T-cell (primary cell): ENCODE data around the gene FBXO36. TPM values are rescaled to one million over a fixed set of nuclear protein-coding genes. Genes with fewer than 3 reads are reported as not detected.
A peak's percentile ranks its signal among the peaks of the same experiment; 100 is the strongest.
"Not testable (repeated sequence)": the region's sequence is repeated elsewhere in the genome, so short reads cannot be mapped to it uniquely, and the experiment has no call there.

Experiments used
- ATAC-seq, 4 experiments: fragments of 200-7000 bp in 3 of 4; fragments of 150-1000 bp in 1 of 4; cut with Tn5 transposase; replicated peaks in 1 of 4; 1 replicate in 3 of 4; 2 replicates in 1 of 4; pipeline ENCODE4 v1.10.0; 2021; ENCODE audit warnings: moderate library complexity in 3 of 4, mild to moderate bottlenecking in 2 of 4, moderate number of reproducible peaks in 1 of 4
- CTCF ChIA-PET, 2 donors: fragments of 300-600 bp; sonication (Branson Sonifier 250); formaldehyde crosslinking; loops; one replicate each; lab custom pipeline; 2022; ENCODE audit warnings: antibody characterized with exemption in 2 of 2; lab: Charles Lee
- POLR2A ChIA-PET, 2 donors: fragments of 300-600 bp; sonication (Branson Sonifier 250); formaldehyde crosslinking; loops; one replicate each; lab custom pipeline; 2022; ENCODE audit warnings: antibody characterized with exemption in 2 of 2; lab: Charles Lee
- DNase-seq, 35 experiments: peaks; one replicate each; pipeline versions ENCODE4 v3.0.0 to v3.0.0-alpha.2; 2013 to 2023
- H3K27ac ChIP-seq: one replicate; pipeline ENCODE4 v1.5.1; 2013; ENCODE audit warnings: low read length
- H3K27me3 ChIP-seq, 2 experiments: replicated peaks in 1 of 2; 1 replicate in 1 of 2; 2 replicates in 1 of 2; pipeline versions ENCODE4 v1.6.1 to v1.7.0; 2013; ENCODE audit warnings: low read length in 1 of 2, mixed read lengths in 1 of 2; ENCODE audit not compliant: control insufficient read depth in 2 of 2, insufficient read depth in 2 of 2; ENCODE audit errors: extremely low read depth in 1 of 2
- H3K36me3 ChIP-seq, 2 donors: 1 replicate in 1 of 2; 2 replicates in 1 of 2; pipeline versions ENCODE4 v1.6.1 to v1.7.0; 2013; ENCODE audit warnings: low read length in 1 of 2; ENCODE audit not compliant: control insufficient read depth in 2 of 2, insufficient read depth in 1 of 2; ENCODE audit errors: extremely low read depth in 1 of 2
- H3K4me1 ChIP-seq, 2 experiments: 1 replicate in 1 of 2; 2 replicates in 1 of 2; pipeline versions ENCODE4 v1.6.1 to v1.7.0; 2013; ENCODE audit warnings: low read length in 2 of 2, mixed read lengths in 1 of 2; ENCODE audit not compliant: insufficient read depth in 2 of 2, control insufficient read depth in 1 of 2; ENCODE audit errors: extremely low read depth in 1 of 2
- H3K4me3 ChIP-seq, 2 donors: 1 replicate in 1 of 2; 2 replicates in 1 of 2; pipeline versions ENCODE4 v1.5.1 to v1.7.0; 2013; ENCODE audit warnings: mild to moderate bottlenecking in 2 of 2, low read length in 1 of 2, moderate library complexity in 1 of 2; ENCODE audit not compliant: control insufficient read depth in 1 of 2; ENCODE audit errors: extremely low read depth in 1 of 2
- H3K9me3 ChIP-seq: 2 replicates; pipeline ENCODE4 v1.7.0; 2013
- H3K27ac Mint-ChIP-seq, 2 donors: one replicate each; pipeline ENCODE4 v1.8.0; 2020 to 2021; ENCODE audit warnings: mild to moderate bottlenecking in 2 of 2, mixed read lengths in 2 of 2
- H3K27me3 Mint-ChIP-seq, 2 donors: one replicate each; pipeline ENCODE4 v1.8.0; 2021 to 2022; ENCODE audit warnings: mixed read lengths in 2 of 2
- H3K36me3 Mint-ChIP-seq: one replicate; pipeline ENCODE4 v1.8.0; 2021; ENCODE audit warnings: mixed read lengths
- H3K4me1 Mint-ChIP-seq, 3 donors: one replicate each; pipeline ENCODE4 v1.8.0; 2020 to 2022; ENCODE audit warnings: mixed read lengths in 3 of 3, mild to moderate bottlenecking in 1 of 3
- H3K4me3 Mint-ChIP-seq, 3 donors: one replicate each; pipeline ENCODE4 v1.8.0; 2020 to 2022; ENCODE audit warnings: mild to moderate bottlenecking in 3 of 3, mixed read lengths in 3 of 3, moderate library complexity in 3 of 3
- H3K9me3 Mint-ChIP-seq, 3 donors: one replicate each; pipeline ENCODE4 v1.8.0; 2020 to 2022; ENCODE audit warnings: mixed read lengths in 3 of 3
- WGBS: methylation state at CpG from one replicate; pipeline ENCODE4 v1.1.5; 2013; ENCODE audit warnings: missing lambda C conversion rate; ENCODE audit not compliant: insufficient coverage; 5-methylcytosine and 5-hydroxymethylcytosine counted together
- total RNA-seq, 35 experiments: library from RNA in 6 of 35; stranded (reverse) in 6 of 35; fragments of 120-200 nt in 1 of 35; gene quantifications; one replicate each; pipeline versions ENCODE4 v1.2.1 to v1.2.4 and lab custom pipeline; 2013 to 2026

Gene FBXO36
- total RNA-seq, 5 donors from 2014 or later (not counting 1 experiment from before 2014, with no cell fraction given) = 0.62 to 1.6 (median 1.1) TPM

DNA sequence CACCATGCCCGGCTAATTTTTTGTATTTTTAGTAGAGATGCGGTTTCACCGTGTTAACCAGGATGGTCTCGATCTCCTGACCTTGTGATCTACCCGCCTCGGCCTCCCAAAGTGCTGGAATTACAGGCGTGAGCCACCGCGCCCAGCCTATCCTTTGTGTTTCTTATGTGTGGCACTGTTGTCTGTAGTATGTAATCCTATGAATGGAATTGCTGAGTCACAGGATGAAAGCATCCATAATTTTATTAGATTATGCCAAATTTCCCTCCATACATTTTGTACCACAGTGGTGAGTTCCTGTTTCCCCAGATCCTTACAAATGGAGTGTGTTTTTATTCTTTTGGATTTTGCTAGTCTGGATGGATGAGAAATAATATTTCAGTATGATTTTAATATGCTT, 41.3 kb downstream of the FBXO36 start:
- H3K36me3 ChIP-seq, CTCF ChIA-PET, H3K4me1 ChIP-seq, H3K36me3 Mint-ChIP-seq, H3K4me1 Mint-ChIP-seq, H3K27me3 ChIP-seq, H3K27ac Mint-ChIP-seq, DNase-seq, ATAC-seq, H3K27ac ChIP-seq, H3K4me3 ChIP-seq, POLR2A ChIA-PET, H3K27me3 Mint-ChIP-seq, H3K4me3 Mint-ChIP-seq, H3K9me3 Mint-ChIP-seq, H3K9me3 ChIP-seq: not testable (repeated sequence)
- WGBS = 100% methylated on average over 1 of the region's 9 CpGs

DNA sequence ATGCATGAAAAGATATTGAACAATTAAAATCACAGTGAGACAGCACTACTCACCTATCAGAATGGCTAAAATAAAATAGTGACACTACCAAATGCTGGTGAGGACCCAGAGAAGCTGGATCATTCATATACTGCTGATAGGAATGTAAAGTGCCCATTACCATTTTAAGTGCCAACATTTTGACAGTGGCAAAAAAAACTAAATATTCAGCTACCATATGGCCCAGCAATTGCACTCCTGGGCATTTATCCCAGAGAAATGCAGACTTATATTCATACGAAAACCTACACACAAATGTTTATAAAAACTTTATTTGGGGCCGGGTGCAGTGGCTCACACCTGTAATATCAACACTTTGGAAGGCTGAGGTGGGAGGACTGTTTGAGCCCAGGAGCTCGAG, 47.6 kb downstream of the FBXO36 start:
- H3K27ac ChIP-seq = no peak overlapping the region
- H3K36me3 ChIP-seq = no peaks in the 10 kb centered on the region
- no peaks in the 10 kb centered on the region for H3K4me1 ChIP-seq
- Mint-ChIP-seq H3K36me3 (peaks cover 3% of the 10 kb centered on the region), H3K27ac (no peak overlapping the region), H3K4me1 (no peaks in the 10 kb centered on the region), H3K9me3 (no peaks in the 10 kb centered on the region), H3K4me3 (no peak overlapping the region), H3K27me3 (no peaks in the 10 kb centered on the region)
- WGBS = no CpG with 5 or more reads among the region's 3 CpGs
- ChIA-PET CTCF (no interaction called here), POLR2A (no interaction called here)
- ATAC-seq = no peak
- H3K27me3 ChIP-seq = no peaks in the 10 kb centered on the region
- no peaks in the 10 kb centered on the region for H3K9me3 ChIP-seq
- no peak overlapping the region for H3K4me3 ChIP-seq
- DNase-seq = no peak

- no peaks in the 10 kb centered on the region for H3K9me3 Mint-ChIP-seq
- no peak overlapping the region for H3K4me3 ChIP-seq
- no peaks in the 10 kb centered on the region for H3K27me3 ChIP-seq
- no peak overlapping the region for H3K27ac Mint-ChIP-seq
- no peak overlapping the region for H3K4me3 Mint-ChIP-seq
- ATAC-seq = no peak
- H3K27me3 Mint-ChIP-seq = no peaks in the 10 kb centered on the region
- H3K4me1 ChIP-seq = no peaks in the 10 kb centered on the region
- H3K36me3 Mint-ChIP-seq = peaks cover 3% of the 10 kb centered on the region
- H3K9me3 ChIP-seq = no peaks in the 10 kb centered on the region
- H3K36me3 ChIP-seq = no peaks in the 10 kb centered on the region
- DNase-seq = no peak
- ChIA-PET CTCF (no interaction called here), POLR2A (interaction anchor here in 1 of 2 donors (0.6 to 0.8 kb wide), 2 partner anchors 104 to 841 kb away, joined by 5 read pairs; no protein-coding TSS in a partner anchor)
- H3K4me1 Mint-ChIP-seq = no peaks in the 10 kb centered on the region
- WGBS = no CpG with 5 or more reads among the region's 3 CpGs
- no peak overlapping the region for H3K27ac ChIP-seq
These were observed 48.1 kb downstream of the FBXO36 start for GRCh38 chr2:229970406-229970805.

GRCh38 chr2:229971298-229971790, 49.0 kb downstream of the FBXO36 start:
- ChIA-PET CTCF (no interaction called here), POLR2A (interaction anchor here in 1 of 2 donors (0.8 kb wide), 1 partner anchor 103 kb away, joined by 5 read pairs; no protein-coding TSS in a partner anchor)
- no peaks in the 10 kb centered on the region for H3K9me3 ChIP-seq
- Mint-ChIP-seq H3K27me3 (no peaks in the 10 kb centered on the region), H3K4me1 (no peaks in the 10 kb centered on the region), H3K36me3 (no peaks in the 10 kb centered on the region), H3K4me3 (no peak overlapping the region), H3K27ac (no peak overlapping the region), H3K9me3 (no peaks in the 10 kb centered on the region)
- ATAC-seq (no peak), DNase-seq (no peak)
- WGBS = no CpG with 5 or more reads among the region's 3 CpGs
- no peak overlapping the region for H3K4me3 ChIP-seq
- no peaks in the 10 kb centered on the region for H3K27me3 ChIP-seq
- no peaks in the 10 kb centered on the region for H3K36me3 ChIP-seq
- no peaks in the 10 kb centered on the region for H3K4me1 ChIP-seq
- H3K27ac ChIP-seq = no peak overlapping the region

GRCh38 chr2:229974266-229974665, 52.0 kb downstream of the FBXO36 start:
- Histone ChIP-seq H3K27me3 (no peaks in the 10 kb centered on the region), H3K27ac (no peak overlapping the region), H3K4me3 (no peak overlapping the region), H3K36me3 (no peaks in the 10 kb centered on the region), H3K9me3 (no peaks in the 10 kb centered on the region), H3K4me1 (no peaks in the 10 kb centered on the region)
- POLR2A ChIA-PET = no interaction called here
- Mint-ChIP-seq H3K36me3 (no peaks in the 10 kb centered on the region), H3K4me1 (no peaks in the 10 kb centered on the region), H3K27ac (no peak overlapping the region), H3K9me3 (no peaks in the 10 kb centered on the region), H3K27me3 (no peaks in the 10 kb centered on the region), H3K4me3 (no peak overlapping the region)
- DNase-seq (no peak), ATAC-seq (no peak)
- 100% methylated on average over 3 of the region's 6 CpGs for WGBS
- CTCF ChIA-PET = interaction anchor here in 1 of 2 donors (0.7 kb wide), 1 partner anchor 1055 kb away, joined by 3 read pairs; no protein-coding TSS in a partner anchor

GRCh38 chr2:229980431-229981184, 58.3 kb downstream of the FBXO36 start:
- ATAC-seq (peak; percentile 19 to 67 (median 43)), DNase-seq (peak in 2 of 35 experiments; percentile 2 to 7)
- Mint-ChIP-seq H3K36me3 (peaks cover 3% of the 10 kb centered on the region), H3K27ac (no peak overlapping the region), H3K4me1 (peaks cover 0 to 8% (median 7%) of the 10 kb centered on the region in 3 donors), H3K27me3 (no peaks in the 10 kb centered on the region), H3K4me3 (no peak overlapping the region), H3K9me3 (no peaks in the 10 kb centered on the region)
- Histone ChIP-seq H3K27ac (no peak overlapping the region), H3K27me3 (no peaks in the 10 kb centered on the region), H3K36me3 (no peaks in the 10 kb centered on the region), H3K4me1 (peaks cover 0 to 6% of the 10 kb centered on the region in 2 experiments), H3K9me3 (no peaks in the 10 kb centered on the region), H3K4me3 (no peak overlapping the region)
- POLR2A ChIA-PET = no interaction called here
- WGBS = 86% methylated on average over 3 of the region's 7 CpGs
- CTCF ChIA-PET = interaction anchor here (0.5 to 0.6 kb wide), 2 partner anchors 315 to 1584 kb away, joined by 3 to 4 read pairs; no protein-coding TSS in a partner anchor
